HG03064 (cell line): Measurements from ENCODE around the gene ADORA3.
A peak's percentile ranks its signal among the peaks of the same experiment; 100 is the strongest.

Source experiments
- ATAC-seq: cut with Tn5 transposase; IDR thresholded peaks from one replicate; pipeline ENCODE4 v1.9.1; 2021; ENCODE audit warnings: low read depth; ENCODE audit not compliant: unreplicated experiment

The ADORA3 gene

DNA sequence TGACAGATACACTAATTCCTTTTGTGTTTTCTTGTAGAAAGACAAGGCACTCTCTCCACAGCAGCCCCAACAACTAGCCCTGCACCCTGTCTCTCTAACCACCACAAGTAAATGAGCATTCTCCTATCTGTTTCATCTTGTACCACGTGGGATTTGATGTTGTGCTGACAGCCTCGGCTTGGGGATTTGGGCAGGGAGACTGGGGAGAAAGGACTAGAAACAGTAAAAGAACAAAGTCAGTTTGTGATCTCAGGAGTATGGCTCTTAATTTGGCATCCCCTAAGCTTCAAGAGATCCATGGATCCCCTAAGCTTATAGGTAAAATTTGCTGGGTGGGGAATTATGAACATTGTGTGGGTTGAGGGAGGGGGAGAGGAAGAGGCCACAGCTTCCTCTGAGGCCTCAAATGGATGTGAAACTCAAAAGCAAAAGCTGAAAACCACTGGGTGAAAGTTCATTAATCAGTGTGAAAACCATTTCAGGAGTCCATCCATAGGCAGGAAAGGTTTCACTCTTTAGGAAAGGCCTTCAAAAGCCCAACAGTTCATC is 26.6 kb downstream of the ADORA3 start:
- peak; percentile 51 for ATAC-seq

DNA sequence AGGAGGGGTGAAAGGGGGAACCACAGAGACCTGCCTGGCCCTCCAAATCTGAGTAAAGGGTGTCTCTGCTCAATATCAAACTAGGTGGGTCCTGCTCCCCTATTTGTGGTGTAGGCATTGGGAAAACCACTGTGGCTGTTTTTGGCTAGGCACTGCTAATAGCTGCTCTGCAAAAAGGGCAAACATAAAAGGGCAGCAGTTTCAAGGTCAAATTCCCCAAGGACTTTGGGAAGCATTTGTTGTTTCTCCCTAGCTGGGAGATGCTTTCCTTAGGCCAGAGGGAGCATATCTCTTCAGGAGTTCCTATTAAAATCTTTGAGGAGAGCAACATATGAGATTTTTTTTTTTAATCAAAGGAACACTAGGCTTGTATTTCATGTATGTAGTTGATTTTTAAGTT is 27.2 kb downstream of the ADORA3 start:
- ATAC-seq = no peak

DNA sequence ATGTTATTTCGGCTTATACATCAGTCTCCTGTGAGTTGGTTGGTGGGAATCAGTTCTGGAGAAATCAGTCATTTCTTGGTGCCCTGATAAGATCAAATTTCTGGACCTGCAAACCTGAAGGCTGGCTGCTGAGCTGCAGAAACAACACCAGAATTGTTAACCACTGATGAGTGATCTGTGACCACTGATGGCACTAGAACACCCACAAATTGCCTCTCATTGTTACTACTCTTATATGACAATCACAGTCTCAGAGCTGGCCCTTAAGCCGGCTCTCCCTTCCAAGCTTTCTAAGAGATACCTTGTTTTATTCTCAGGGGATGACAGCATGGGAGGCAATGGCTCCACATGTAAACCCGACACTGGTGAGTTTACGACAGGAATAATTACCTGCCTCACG is 27.7 kb downstream of the ADORA3 start:
- no peak for ATAC-seq

DNA sequence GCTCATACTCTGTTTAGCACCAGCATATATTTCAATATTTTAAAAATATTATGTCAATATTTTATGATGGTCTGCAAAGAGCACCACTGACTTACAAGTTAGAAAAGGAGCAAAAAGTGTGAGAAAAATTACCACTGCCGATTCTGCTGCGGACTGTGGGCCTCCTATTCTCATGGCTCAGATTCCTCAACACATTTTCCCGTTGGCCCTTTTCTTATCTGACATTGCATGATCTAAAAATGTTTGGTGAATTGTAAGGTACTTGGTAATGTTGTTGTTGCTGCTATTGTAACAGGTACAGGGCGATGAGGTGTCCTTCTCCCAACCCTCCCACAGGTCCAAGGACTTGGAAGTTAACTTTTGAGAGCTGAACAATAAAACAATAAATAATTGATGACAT is 28.9 kb downstream of the ADORA3 start:
- no peak for ATAC-seq

DNA sequence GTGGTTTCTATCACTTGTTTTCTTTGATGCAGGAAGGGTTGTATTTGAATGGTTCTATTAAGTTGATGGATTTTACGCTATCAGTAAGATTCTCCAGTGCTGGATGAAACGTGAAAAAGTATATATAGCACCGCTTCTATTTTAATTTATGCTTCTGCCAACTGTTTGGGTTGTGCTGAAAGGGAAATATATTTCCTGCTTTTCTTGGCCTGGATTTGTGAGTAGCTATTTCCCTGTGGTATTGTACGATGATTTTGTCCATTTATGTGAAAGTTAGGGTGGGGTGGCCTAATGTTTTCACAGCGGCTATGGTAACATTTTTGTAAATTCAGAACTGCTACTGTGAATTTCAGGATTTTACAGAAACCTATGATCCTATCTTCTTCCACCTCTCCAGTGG is 29.3 kb downstream of the ADORA3 start:
- ATAC-seq = no peak

DNA sequence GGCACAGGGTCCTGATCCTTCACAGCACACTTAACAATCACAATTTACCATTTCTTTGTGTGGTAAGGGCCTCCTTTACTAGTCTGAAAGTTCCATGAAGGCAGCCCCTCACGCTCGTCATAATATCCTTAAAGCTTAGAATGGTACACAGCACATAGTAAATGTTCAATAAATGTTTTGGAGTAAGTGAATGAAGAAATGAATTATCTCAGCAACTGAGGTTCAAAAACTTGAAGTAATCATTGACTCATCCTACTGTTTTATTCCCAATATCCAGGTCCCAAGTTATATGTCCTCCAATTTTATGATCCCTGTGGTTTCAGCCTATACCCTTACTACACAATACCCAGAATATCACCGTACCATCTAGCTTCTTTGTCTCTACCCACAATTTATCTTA is 31.9 kb downstream of the ADORA3 start:
- ATAC-seq = no peak

DNA sequence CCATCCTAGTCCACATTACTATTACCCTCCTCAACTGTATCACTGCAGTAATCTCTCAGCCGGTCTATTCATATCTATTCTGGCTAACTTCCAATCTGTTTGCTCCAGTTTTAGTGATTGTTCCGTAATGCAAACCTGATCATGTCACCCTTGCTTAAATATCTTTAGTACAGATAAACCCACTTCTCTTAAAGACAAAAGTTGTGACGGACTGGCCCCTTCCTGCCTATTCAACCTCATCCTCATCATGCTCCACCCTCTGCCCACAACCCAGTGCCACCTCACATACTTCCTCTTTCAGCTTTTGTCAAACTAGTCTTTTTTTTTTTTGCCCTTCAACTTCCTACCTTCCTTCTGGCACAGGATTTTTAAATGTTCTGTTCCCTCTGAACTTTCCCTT is 32.4 kb downstream of the ADORA3 start:
- ATAC-seq = no peak

DNA sequence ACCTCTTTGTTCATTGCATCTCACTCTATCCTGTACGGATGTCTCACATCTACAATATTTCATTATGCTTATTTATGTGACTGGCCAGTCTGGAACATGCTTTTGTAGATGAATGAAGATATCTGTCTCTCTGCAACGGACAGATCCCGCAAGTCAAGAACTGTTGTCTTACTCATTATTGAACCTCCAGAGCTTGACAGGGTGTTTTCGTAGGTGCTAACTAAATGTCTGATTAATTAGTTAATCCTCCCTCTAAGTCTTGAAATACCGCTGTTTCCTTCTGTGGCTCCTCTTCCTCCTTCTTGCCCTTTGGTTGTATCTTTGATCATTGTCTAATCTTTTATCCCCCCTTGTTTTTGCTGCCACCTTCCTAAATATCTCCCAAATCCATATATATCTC is 32.8 kb downstream of the ADORA3 start:
- ATAC-seq = no peak

DNA sequence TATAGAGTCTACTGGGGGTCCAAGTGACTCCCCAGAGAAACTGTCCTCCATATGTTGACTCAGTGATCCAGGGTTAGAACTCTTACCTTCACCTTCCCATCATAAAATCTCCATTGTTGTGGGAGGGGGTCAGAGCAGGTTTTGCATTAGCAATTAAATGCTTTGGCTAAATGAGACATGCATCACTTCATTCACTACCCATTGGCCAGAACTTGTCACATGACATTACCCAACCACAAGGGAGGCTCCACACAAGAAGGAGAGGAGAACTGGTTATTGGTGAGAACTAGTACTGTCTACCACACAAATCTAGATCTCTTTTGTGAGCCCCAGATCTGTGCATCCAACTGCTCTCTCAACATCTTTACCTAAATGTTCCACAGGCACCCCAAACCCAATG is 33.9 kb downstream of the ADORA3 start:
- no peak for ATAC-seq

DNA sequence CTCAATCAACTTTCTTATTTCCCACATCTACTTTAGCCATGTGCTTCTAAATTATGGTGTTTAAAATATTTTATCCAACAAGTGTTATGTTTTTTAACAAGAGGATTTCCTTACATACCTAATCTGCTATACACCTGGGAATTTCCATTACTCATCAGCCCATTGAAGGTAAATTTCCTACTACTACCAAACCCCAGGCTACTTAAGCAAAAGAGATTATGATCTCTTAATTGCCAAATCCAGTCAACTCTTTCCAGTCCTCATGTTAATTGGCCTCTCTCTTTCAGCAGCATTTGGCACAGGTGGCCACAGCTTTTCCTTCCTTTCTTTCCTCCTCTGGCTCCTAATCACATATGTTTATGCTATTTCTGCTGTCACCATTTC is 34.7 kb downstream of the ADORA3 start:
- no peak for ATAC-seq

DNA sequence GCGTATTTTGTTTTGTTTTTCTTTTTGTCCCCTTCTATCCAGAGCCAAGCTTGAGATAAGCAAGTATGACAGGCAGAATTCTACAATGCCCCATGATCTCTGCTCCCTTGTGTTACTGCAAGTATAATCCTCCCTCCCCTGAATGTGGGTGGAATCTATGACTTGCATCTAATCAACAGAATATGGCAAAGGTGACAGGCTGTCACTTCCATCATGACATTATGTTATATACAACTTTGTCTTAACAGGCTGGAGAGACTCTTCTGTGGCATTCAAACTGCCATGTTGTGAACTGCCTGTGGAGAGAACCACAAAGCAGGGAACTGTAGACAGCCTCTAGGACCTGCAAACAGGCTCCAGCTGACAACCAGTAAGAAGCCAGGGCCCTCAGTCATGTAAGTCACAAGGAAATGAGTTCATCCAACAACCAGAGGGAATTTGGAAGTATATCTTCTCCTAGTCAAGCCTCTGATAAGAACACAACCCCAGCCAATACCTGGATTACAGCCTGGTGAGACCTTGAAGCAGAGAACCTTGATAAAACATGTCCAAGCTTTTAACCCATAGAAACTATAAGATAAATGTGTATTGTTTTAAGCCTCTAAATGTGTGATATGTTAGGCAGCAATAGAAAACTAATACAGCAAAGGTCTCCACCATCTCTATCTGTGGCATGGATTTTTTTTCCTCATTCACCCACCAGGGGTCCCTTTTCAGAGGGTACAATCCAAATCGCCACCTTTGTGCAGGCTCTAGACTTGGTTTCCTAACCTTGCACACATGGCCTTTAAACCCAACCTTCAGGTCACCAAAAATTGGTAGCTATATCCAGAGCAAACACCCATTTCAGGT is 35.3 kb downstream of the ADORA3 start:
- ATAC-seq = no peak

DNA sequence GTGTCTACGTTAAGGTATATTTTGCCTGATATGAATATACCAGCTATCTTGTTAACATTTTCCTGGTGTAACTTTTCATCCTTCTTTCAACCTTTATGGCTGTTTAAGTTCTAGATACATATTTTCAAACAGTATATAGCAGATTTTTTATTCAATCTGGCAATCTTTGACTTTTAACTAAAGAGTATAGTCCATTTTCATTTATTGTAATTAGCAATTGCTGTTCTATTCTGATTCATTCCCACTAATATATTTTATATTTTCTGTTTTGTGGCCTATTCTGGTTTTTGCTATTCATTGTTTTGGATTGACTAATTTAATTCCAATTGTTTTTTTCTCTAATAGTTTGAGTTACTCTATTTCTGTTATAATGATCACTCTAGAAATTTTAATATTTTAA is 37.0 kb downstream of the ADORA3 start:
- ATAC-seq = no peak

DNA sequence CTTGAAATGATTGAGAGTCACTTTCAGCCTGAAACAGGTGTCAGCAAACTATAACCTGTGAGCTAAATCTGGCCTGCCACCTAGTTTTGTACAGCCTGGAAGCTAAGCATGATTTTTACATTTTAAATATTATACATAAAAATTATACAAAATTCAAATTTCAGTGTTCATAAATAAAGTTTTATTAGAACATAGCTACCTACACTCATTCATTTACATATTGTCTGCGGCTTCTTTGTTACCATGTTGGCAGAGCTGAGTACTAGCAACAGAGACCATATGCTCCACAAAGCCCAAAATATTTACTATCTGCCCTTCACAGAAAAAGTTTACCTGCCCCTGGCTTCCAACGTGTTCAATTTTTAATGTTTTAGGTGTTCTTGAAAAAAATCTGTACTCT is 37.7 kb downstream of the ADORA3 start:
- no peak for ATAC-seq

DNA sequence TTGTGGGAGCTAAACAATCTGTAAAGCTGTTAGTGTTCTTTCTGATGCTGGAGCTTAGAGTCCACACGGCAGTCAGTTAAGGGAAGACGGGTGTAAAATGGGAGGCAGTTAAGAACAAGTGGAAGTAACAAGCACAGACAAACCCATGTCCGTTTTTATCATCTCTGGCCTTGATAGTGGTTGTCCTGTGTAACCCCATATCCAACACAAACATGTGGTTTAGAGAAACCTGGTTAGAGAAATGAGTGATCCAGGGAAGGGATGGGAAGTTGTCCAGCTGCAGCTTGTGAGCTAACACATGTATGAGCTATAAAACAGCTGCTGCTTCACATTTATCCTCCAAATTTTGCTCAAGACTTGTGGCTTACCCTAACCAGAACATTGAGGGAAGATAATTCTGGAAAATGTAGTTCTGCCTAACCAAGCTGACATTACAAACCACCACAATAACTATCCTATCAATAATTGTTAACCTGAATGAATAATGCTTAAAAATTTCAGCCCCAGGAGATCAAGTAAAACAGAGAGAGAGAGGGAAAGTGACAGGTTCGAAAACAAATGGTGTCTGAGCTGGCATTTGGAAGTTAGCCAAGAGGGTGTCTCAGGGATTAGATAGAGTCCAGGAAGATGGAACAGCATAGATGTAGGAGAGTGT is 40.3 kb downstream of the ADORA3 start:
- ATAC-seq = no peak

DNA sequence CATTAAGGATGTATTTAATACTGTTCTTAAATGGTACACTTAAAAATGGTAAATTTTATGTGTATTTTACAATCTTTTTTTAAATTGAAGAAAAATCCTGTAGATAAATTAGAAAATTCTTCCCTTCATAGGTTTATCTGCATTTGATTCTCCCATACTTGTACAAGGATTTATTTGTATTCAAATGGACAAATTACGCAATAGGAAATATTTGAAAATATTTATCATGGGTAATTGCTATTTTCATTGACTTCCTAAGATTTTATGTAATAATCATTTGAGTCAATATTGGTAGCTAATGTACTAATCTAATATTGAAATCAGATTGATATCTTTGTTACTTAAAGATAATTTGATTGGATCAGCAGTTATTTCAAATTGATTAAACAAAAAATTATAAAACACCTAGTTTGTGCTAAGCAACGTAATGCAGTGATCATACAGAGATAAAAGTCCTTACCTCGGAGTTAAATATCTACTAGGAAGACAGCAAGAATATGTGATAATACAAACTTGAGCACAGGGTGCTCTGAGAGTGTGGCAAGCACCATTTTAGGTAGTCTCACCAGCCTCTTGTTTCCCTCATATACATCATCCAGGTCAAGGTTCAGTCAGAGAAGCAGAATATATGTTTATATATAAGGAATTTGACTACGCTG is 40.9 kb downstream of the ADORA3 start:
- ATAC-seq = no peak

DNA sequence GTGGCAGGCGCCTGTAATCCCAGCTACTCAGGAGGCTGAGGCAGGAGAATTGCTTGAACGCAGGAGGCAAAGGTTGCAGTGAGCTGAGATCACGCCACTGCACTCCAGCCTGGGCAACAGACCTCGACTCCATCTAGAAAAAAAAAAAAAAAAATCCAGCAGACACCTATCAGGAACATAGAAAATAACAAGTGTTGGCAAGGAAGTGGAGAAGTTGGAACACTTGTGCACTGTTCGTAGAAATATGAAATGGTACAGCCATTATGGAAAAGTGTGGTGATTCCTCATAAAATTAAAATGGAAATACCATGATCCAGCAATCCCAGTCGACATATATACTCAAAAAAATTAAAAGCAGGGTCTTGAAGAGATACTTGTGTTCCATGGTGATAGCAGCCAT is 41.7 kb downstream of the ADORA3 start:
- no peak for ATAC-seq

DNA sequence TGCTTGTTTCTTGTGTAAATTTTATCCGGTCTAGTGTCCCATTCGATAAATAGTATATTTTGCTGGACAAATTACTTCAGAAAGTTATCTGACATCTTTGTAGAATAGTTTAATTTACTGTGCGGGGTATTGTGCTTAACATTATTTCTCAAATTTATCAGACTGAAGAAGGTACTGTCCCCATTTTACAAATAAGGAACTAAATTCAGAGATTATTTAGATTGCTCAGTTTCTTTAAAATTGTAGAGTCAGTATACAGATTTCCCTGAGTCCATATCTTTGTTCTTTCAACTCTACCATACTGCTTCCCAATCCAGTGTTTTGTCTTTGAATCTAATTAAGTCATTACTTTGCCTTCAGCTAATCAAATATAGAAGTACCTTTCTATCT is 47.8 kb downstream of the ADORA3 start:
- ATAC-seq = no peak

DNA sequence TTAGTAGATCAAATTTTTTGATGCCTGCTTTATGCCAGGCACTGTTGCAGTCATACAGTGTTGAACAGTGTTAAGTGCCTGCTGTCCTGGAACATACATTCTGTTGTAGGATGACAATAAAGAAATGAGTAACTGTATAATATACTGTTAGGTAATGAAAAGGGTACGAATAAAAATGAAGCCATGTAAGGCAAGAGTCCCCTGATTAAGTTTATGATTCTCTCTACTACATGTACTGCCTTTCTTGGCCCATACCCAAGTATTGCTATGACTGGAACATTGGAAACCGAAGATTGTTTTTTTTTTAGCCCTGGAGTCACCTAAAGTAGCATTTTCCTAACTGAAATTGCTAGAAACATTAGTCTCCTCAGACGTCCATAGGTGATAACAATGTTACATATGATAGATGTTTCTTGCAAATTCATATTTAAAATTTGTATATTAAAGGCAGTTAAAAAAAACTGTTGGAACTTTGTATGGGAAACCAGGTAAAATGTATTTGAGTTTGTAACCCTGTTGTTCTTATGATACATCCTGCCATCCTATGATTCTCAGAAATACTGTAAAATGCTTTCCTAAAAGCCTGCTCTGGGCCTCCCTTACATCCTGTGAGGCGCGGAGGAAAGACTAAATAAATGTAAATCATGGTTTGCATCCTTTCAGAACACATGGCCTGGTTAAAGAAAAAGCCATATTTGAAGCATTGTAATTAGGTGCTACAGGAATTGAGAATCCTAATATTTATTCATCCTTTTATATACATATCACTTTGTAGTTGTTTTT is 48.4 kb downstream of the ADORA3 start:
- no peak for ATAC-seq

DNA sequence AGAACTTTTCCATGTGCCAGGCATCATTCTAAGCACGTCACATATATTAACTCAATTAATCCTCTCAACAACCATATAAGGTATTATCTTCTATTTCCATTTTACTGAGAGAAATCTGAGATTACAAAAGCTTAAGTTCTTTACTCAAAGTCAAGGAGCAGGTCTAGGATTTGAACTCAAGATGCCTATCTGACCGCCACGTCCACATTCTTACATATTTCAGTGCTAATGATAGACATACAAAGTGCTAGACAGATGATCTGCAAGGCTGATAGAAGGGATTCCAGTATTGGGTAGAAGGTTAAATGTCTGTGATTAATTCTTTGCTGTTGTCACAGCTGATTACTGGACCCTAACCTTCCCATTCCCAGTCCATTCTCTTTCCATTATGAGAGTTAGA is 49.7 kb downstream of the ADORA3 start:
- ATAC-seq = no peak

DNA sequence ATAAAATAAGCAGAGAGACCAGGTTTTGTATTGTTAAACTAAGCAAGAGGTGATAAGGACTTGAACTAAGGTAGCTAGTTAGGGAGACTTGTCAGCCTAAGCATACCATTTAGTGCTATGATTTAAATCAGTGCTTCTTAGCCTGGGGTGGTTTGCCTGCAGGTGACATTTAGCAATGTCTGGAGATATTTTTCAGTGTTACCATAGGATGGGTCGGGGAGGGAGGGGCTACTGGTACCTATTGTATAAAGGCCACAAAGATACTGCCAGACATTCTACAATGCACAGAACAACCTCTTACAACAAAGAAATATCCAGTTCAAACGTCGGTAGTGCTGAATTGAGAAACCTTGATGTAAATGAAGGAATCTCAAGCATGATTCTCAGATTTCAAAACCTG is 50.9 kb downstream of the ADORA3 start:
- no peak for ATAC-seq

DNA sequence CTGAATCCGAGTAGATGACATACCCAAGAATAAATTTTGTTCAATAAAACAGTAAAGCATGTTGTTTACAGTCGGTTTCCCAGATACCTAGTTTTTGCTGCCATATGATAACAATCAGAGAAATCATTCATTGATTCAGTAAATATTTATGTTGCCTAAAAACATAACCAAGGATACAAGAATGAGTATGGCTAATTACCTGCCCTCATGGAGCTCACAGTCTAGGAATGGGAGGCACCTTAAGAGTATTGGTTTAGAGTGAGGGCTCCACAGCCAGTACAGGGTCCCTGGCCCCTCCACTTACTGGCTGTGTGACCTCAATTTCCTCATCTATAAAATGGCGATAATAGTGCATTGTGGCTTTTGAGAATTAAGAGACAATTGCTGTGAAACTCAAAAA is 53.2 kb downstream of the ADORA3 start:
- no peak for ATAC-seq
